WTC11 (cell line): Measurements from ENCODE around the gene SF3B5. TPM values are rescaled to one million over a fixed set of nuclear protein-coding genes. Genes with fewer than 3 reads are reported as not detected.

Experiments
- ATAC-seq: fragments of 200-7000 bp; cut with Tn5 transposase; 2 replicates; pipeline ENCODE4 v1.10.0; 2021; ENCODE audit warnings: mild to moderate bottlenecking, moderate library complexity
- CTCF ChIA-PET: fragments of 300-600 bp; sonication (Branson Sonifier 250); formaldehyde crosslinking; loops from one replicate; lab custom pipeline; 2021; ENCODE audit warnings: antibody characterized with exemption; lab: Charles Lee
- POLR2A ChIA-PET: fragments of 350-600 bp; sonication (Branson Sonifier 250); formaldehyde crosslinking; loops from one replicate; lab custom pipeline; 2021; ENCODE audit warnings: antibody characterized with exemption; lab: Charles Lee
- DNase-seq: peaks from one replicate; pipeline ENCODE4 v3.0.0; 2021; ENCODE audit warnings: low spot score
- H3K27ac Mint-ChIP-seq: 2 replicates; pipeline ENCODE4 v1.8.0; 2021; ENCODE audit warnings: mixed read lengths
- H3K27me3 Mint-ChIP-seq: 2 replicates; pipeline ENCODE4 v1.8.0; 2021; ENCODE audit warnings: low read depth, mild to moderate bottlenecking, moderate library complexity, mixed read lengths
- H3K36me3 Mint-ChIP-seq: 2 replicates; pipeline ENCODE4 v1.8.0; 2021; ENCODE audit warnings: mixed read lengths
- H3K4me1 Mint-ChIP-seq: 2 replicates; pipeline ENCODE4 v1.8.0; 2022; ENCODE audit warnings: mixed read lengths
- H3K4me3 Mint-ChIP-seq: 2 replicates; pipeline ENCODE4 v1.8.0; 2021; ENCODE audit warnings: mild to moderate bottlenecking, moderate library complexity, mixed read lengths
- H3K9me3 Mint-ChIP-seq: 2 replicates; pipeline ENCODE4 v1.8.0; 2021; ENCODE audit warnings: mixed read lengths
- AR ChIP-seq: fragments of 250-450 bp; sonication (Bioruptor Pico); IDR thresholded peaks from 2 replicates; pipeline ENCODE4 v1.9.0; 2021; ENCODE audit warnings: mild to moderate bottlenecking
- ATF1 ChIP-seq: sonication (generic); formaldehyde crosslinking; IDR thresholded peaks from 2 replicates; pipeline ENCODE4 v1.8.1; 2023; ENCODE audit warnings: mild to moderate bottlenecking, moderate library complexity, missing genetic modification reagents
- CREB1 ChIP-seq: sonication (generic); formaldehyde crosslinking; IDR thresholded peaks from 2 replicates; pipeline ENCODE4 v1.8.0; 2023; ENCODE audit warnings: mild to moderate bottlenecking, missing genetic modification reagents
- CREM ChIP-seq: sonication (generic); formaldehyde crosslinking; IDR thresholded peaks from 2 replicates; pipeline ENCODE4 v1.8.1; 2022; ENCODE audit warnings: mild to moderate bottlenecking, missing genetic modification reagents, moderate library complexity
- EMX1 ChIP-seq: fragments of 250-450 bp; sonication (Bioruptor Pico); IDR thresholded peaks from 2 replicates; pipeline ENCODE4 v1.8.0; 2021; ENCODE audit warnings: mild to moderate bottlenecking
- ESRRA ChIP-seq: sonication (generic); formaldehyde crosslinking; IDR thresholded peaks from 2 replicates; pipeline ENCODE4 v1.8.1; 2022; ENCODE audit warnings: mild to moderate bottlenecking, missing genetic modification reagents, borderline replicate concordance
- GABPB1 ChIP-seq: sonication (generic); formaldehyde crosslinking; IDR thresholded peaks from 2 replicates; pipeline ENCODE4 v1.8.1; 2023; ENCODE audit warnings: mild to moderate bottlenecking, missing genetic modification reagents
- IRF2 ChIP-seq: sonication (generic); formaldehyde crosslinking; IDR thresholded peaks from 2 replicates; pipeline ENCODE4 v1.8.0; 2022; ENCODE audit warnings: low read depth, missing genetic modification reagents, borderline replicate concordance
- KAT7 ChIP-seq: sonication (generic); formaldehyde crosslinking; IDR thresholded peaks from 2 replicates; pipeline ENCODE4 v1.8.1; 2023; ENCODE audit warnings: missing genetic modification reagents, mild to moderate bottlenecking, borderline replicate concordance
- MXD4 ChIP-seq: fragments of 250-450 bp; sonication (Bioruptor Pico); IDR thresholded peaks from 2 replicates; pipeline ENCODE4 v1.8.0; 2021; ENCODE audit warnings: mild to moderate bottlenecking, moderate library complexity, borderline replicate concordance
- NFE2L1 ChIP-seq: sonication (generic); formaldehyde crosslinking; IDR thresholded peaks from 2 replicates; pipeline ENCODE4 v1.8.1; 2023; ENCODE audit warnings: missing genetic modification reagents
- PREB ChIP-seq: sonication (generic); formaldehyde crosslinking; IDR thresholded peaks from 2 replicates; pipeline ENCODE4 v1.8.1; 2022; ENCODE audit warnings: mild to moderate bottlenecking, missing genetic modification reagents, moderate library complexity, borderline replicate concordance
- RORB ChIP-seq: fragments of 250-450 bp; sonication (Bioruptor Pico); IDR thresholded peaks from 2 replicates; pipeline ENCODE4 v1.9.0; 2021; ENCODE audit warnings: mild to moderate bottlenecking
- SMAD4 ChIP-seq: sonication (generic); formaldehyde crosslinking; IDR thresholded peaks from 2 replicates; pipeline ENCODE4 v1.8.0; 2022; ENCODE audit warnings: mild to moderate bottlenecking, missing genetic modification reagents
- TEAD4 ChIP-seq: sonication (generic); formaldehyde crosslinking; IDR thresholded peaks from 2 replicates; pipeline ENCODE4 v1.8.0; 2022; ENCODE audit warnings: mild to moderate bottlenecking, missing genetic modification reagents
- ZBTB21 ChIP-seq: sonication (generic); formaldehyde crosslinking; IDR thresholded peaks from 2 replicates; pipeline ENCODE4 v1.8.1; 2023; ENCODE audit warnings: mild to moderate bottlenecking, missing genetic modification reagents, borderline replicate concordance
- ZBTB43 ChIP-seq: sonication (generic); formaldehyde crosslinking; IDR thresholded peaks from 2 replicates; pipeline ENCODE4 v1.8.1; 2023; ENCODE audit warnings: mild to moderate bottlenecking, missing genetic modification reagents
- ZNF121 ChIP-seq: sonication (generic); formaldehyde crosslinking; IDR thresholded peaks from 2 replicates; pipeline ENCODE4 v1.8.0; 2023; ENCODE audit warnings: missing genetic modification reagents
- ZNF232 ChIP-seq: sonication (generic); formaldehyde crosslinking; IDR thresholded peaks from 2 replicates; pipeline ENCODE4 v1.8.0; 2022; ENCODE audit warnings: mild to moderate bottlenecking, missing genetic modification reagents
- ZNF423 ChIP-seq: fragments of 250-450 bp; sonication (Bioruptor Pico); IDR thresholded peaks from 2 replicates; pipeline ENCODE4 v2.1.2; 2022; ENCODE audit warnings: mild to moderate bottlenecking, moderate library complexity
- total RNA-seq: library from RNA; stranded (reverse); gene quantifications from 3 replicates; pipeline ENCODE4 v1.2.3, GENCODE V29; 2021
- TF ChIP-seq, protein P1 (sequence below): fragments of 250-450 bp; sonication (Bioruptor Pico); IDR thresholded peaks from 2 replicates; pipeline ENCODE4 v1.9.0; 2021; ENCODE audit warnings: mild to moderate bottlenecking
- TF ChIP-seq, protein P2 (sequence below): sonication (generic); formaldehyde crosslinking; conservative IDR thresholded peaks from 2 replicates; pipeline ENCODE4 v1.8.1; 2023; ENCODE audit warnings: mild to moderate bottlenecking, low read depth, missing genetic modification reagents, moderate library complexity
- TF ChIP-seq, protein P3 (sequence below): sonication (generic); formaldehyde crosslinking; IDR thresholded peaks from 2 replicates; pipeline ENCODE4 v1.8.0; 2022; ENCODE audit warnings: mild to moderate bottlenecking, missing genetic modification reagents
- TF ChIP-seq, protein P4 (sequence below): sonication (generic); formaldehyde crosslinking; IDR thresholded peaks from 2 replicates; pipeline ENCODE4 v1.8.0; 2023; ENCODE audit warnings: missing genetic modification reagents
- TF ChIP-seq, protein P5 (sequence below): fragments of 250-450 bp; sonication (Bioruptor Pico); conservative IDR thresholded peaks from 2 replicates; pipeline ENCODE4 v1.9.0; 2021; ENCODE audit warnings: mild to moderate bottlenecking

SF3B5 gene
- total RNA-seq, 1 experiment from 2014 or later = 181 TPM

- TF ChIP-seq NFE2L1 (no peak), ZNF232 (CRISPR knock-in tag) (no peak), KAT7 (CRISPR knock-in tag) (no peak), CREM (CRISPR knock-in tag) (no peak), RORB (CRISPR knock-in tag) (no peak)
- TF ChIP-seq, protein P1, sequence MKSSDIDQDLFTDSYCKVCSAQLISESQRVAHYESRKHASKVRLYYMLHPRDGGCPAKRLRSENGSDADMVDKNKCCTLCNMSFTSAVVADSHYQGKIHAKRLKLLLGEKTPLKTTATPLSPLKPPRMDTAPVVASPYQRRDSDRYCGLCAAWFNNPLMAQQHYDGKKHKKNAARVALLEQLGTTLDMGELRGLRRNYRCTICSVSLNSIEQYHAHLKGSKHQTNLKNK (CRISPR knock-in tag) = no peak
- TF ChIP-seq, protein P2, sequence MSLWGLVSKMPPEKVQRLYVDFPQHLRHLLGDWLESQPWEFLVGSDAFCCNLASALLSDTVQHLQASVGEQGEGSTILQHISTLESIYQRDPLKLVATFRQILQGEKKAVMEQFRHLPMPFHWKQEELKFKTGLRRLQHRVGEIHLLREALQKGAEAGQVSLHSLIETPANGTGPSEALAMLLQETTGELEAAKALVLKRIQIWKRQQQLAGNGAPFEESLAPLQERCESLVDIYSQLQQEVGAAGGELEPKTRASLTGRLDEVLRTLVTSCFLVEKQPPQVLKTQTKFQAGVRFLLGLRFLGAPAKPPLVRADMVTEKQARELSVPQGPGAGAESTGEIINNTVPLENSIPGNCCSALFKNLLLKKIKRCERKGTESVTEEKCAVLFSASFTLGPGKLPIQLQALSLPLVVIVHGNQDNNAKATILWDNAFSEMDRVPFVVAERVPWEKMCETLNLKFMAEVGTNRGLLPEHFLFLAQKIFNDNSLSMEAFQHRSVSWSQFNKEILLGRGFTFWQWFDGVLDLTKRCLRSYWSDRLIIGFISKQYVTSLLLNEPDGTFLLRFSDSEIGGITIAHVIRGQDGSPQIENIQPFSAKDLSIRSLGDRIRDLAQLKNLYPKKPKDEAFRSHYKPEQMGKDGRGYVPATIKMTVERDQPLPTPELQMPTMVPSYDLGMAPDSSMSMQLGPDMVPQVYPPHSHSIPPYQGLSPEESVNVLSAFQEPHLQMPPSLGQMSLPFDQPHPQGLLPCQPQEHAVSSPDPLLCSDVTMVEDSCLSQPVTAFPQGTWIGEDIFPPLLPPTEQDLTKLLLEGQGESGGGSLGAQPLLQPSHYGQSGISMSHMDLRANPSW (CRISPR knock-in tag) = no peak
- TF ChIP-seq, protein P3, sequence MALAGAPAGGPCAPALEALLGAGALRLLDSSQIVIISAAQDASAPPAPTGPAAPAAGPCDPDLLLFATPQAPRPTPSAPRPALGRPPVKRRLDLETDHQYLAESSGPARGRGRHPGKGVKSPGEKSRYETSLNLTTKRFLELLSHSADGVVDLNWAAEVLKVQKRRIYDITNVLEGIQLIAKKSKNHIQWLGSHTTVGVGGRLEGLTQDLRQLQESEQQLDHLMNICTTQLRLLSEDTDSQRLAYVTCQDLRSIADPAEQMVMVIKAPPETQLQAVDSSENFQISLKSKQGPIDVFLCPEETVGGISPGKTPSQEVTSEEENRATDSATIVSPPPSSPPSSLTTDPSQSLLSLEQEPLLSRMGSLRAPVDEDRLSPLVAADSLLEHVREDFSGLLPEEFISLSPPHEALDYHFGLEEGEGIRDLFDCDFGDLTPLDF = no peak
- TF ChIP-seq, all 79 proteins: peak for 0
Measured at GRCh38 chr6:144087789-144088426, 7.5 kb downstream of the SF3B5 start (continued).

DNA sequence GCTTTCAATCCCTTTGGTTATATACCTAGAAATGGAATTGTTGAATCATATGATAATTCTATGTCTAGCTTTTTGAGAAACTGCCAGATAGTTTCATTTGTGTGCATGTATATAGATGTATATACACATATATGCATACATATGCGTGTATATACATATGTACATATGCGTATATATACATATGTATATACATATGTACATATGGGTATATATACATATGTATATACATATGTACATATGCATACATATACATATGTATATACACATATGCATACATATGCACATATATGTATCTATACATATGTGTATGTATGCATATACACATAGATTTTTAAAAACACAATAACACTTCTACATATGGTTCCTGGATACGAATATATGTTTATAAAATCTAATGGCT lies 8.4 kb downstream of the SF3B5 start:
- Mint-ChIP-seq H3K27ac (no peak overlapping the region), H3K27me3 (no peaks in the 10 kb centered on the region), H3K4me3 (no peak overlapping the region), H3K4me1 (no peaks in the 10 kb centered on the region), H3K36me3 (no peaks in the 10 kb centered on the region), H3K9me3 (no peaks in the 10 kb centered on the region)
- CTCF ChIA-PET = no interaction called here
- no peak for TF ChIP-seq ZNF232 (CRISPR knock-in tag)
- no peak for TF ChIP-seq TEAD4 (CRISPR knock-in tag)
- TF ChIP-seq EMX1 (CRISPR knock-in tag) = no peak
- no peak for TF ChIP-seq SMAD4
- TF ChIP-seq NFE2L1 = no peak
- no peak for TF ChIP-seq CREB1 (CRISPR knock-in tag)
- TF ChIP-seq ZBTB43 (CRISPR knock-in tag) = no peak
- no peak for TF ChIP-seq ATF1 (CRISPR knock-in tag)
- no peak for TF ChIP-seq ESRRA (CRISPR knock-in tag)
- TF ChIP-seq, protein P4, sequence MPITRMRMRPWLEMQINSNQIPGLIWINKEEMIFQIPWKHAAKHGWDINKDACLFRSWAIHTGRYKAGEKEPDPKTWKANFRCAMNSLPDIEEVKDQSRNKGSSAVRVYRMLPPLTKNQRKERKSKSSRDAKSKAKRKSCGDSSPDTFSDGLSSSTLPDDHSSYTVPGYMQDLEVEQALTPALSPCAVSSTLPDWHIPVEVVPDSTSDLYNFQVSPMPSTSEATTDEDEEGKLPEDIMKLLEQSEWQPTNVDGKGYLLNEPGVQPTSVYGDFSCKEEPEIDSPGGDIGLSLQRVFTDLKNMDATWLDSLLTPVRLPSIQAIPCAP (CRISPR knock-in tag) = no peak
- no peak for TF ChIP-seq GABPB1 (CRISPR knock-in tag)
- TF ChIP-seq ZNF121 (CRISPR knock-in tag) = no peak
- no peak for TF ChIP-seq AR
- no peak for TF ChIP-seq MXD4
- no peak for TF ChIP-seq ZNF423 (CRISPR knock-in tag)
- TF ChIP-seq, protein P5, sequence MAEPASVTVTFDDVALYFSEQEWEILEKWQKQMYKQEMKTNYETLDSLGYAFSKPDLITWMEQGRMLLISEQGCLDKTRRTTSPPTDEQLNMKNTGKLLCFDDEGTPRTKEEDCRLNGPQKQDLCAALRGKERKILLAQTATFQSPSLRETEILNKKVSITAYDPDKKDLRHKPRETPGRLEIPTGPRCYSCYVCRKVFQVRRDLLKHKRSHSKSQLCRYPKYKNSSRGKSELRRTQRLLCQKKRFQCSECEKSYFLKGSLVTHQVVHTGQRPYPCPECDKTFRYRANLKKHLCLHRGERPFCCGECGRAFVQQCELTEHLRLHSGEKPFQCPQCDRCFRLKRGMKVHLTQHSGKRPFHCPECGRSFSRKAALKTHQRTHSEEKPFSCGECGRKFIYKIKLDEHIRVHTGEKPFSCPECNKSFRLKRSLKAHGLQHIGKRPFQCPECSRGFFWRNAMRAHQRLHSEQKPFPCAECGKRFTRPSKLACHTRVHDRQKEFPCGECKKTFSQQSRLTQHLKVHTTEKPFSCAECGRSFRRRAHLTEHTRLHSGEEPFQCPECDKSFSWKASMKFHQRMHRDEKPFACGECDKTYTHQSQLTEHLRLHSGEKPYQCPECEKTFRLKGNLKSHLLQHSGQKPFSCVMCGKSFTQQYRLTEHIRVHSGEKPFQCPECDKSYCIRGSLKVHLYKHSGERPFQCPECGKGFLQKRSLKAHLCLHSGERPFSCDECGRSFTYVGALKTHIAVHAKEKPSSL (CRISPR knock-in tag) = no peak
- TF ChIP-seq PREB (CRISPR knock-in tag) = no peak
- no peak for TF ChIP-seq IRF2
- TF ChIP-seq ZBTB21 (CRISPR knock-in tag) = no peak
- POLR2A ChIA-PET = no interaction called here
- ATAC-seq (no peak), DNase-seq (no peak)
